GM12873 (cell line): Measurements from ENCODE around the gene IFI6.
A peak's percentile ranks its signal among the peaks of the same experiment; 100 is the strongest.

ENCODE experiments used
- TF ChIP-seq, protein P1 (sequence below): IDR thresholded peaks from 2 replicates; pipeline ENCODE4 v1.5.1; 2012; ENCODE audit warnings: low read depth, mild to moderate bottlenecking, moderate library complexity, low read length, control low read depth; ENCODE audit not compliant: insufficient read depth; ENCODE audit errors: missing control alignments

IFI6 gene

DNA sequence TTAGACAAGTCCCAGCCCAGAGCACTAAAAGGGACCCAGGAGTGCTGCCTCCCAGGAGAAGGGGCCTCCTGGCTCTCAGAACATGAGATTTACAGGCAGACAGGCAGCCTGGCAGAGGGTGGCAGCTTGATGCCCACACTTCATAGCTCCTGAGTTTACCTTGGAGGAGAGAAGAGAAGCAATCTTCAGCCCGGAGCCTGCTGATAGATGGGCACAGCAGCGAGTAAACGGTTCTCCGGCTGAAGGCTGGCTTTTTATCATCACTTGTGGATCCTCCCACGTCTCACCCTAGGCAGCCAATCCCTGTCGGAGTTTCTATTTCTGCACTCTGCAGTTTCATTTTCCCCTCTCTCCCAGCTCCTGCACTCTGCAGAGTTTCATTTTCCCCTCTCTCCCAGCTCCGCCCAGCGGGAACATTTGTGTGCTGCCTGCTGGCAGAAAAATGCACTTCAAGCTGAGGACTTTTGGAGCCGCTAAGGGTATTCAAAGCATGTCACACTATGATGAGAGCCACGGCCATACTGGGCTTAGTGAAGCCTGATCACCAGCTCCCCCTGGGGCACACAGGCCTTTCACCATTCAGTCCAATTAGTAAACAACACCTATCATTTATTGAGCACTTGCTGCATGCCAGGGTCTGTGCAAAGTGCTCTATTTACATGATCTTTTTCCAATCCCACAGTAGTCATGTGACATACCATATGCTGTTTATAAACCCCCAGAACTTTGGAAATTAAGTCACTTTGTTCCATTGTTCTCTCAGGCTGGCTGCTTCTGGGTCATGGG lies at the start of gene IFI6:
Gene IFI6, minus strand, starts transcription at position 229 of the 786 bp plus-strand sequence. CDS start 2,878 bp downstream, outside the sequence.
- TF ChIP-seq, protein P1, sequence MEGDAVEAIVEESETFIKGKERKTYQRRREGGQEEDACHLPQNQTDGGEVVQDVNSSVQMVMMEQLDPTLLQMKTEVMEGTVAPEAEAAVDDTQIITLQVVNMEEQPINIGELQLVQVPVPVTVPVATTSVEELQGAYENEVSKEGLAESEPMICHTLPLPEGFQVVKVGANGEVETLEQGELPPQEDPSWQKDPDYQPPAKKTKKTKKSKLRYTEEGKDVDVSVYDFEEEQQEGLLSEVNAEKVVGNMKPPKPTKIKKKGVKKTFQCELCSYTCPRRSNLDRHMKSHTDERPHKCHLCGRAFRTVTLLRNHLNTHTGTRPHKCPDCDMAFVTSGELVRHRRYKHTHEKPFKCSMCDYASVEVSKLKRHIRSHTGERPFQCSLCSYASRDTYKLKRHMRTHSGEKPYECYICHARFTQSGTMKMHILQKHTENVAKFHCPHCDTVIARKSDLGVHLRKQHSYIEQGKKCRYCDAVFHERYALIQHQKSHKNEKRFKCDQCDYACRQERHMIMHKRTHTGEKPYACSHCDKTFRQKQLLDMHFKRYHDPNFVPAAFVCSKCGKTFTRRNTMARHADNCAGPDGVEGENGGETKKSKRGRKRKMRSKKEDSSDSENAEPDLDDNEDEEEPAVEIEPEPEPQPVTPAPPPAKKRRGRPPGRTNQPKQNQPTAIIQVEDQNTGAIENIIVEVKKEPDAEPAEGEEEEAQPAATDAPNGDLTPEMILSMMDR, result peak; percentile 46

- TF ChIP-seq, protein P1, result peak; percentile 41
These were observed 47.6 kb upstream of the IFI6 start for GRCh38 chr1:27719286-27720251.

DNA sequence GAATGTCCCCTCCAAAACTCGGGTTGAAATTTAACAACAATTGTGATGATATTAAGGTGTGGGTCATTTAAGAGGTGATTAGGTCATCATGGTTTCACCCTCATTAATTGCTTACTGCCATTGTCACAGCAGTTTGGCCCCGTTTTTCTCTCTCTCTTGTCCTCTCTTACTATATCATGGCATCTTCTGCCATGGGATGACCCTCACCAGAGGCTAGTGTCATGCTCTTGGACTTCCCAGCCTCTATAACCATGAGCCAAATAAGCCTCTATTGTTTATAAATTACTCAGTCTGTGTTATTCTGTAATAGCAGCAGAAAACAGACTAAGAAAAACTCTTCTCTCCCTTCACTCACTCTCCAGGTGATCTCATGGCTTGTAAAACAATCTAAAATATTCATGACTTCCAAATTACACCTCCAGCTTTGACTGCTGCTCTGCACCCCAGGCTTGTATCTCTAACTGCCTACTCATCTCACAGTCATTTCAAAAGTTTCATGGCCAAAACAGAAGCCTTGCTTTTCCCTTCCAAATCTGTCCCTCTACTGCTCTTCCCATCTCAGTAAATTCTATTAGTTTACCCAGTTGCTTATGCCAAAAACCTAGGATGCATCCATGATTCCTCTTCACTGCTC lies 44.4 kb upstream of the IFI6 start:
- TF ChIP-seq, protein P1, result no peak

GRCh38 chr1:27713869-27714513 lies 42.0 kb upstream of the IFI6 start:
- TF ChIP-seq, protein P1, result no peak

DNA sequence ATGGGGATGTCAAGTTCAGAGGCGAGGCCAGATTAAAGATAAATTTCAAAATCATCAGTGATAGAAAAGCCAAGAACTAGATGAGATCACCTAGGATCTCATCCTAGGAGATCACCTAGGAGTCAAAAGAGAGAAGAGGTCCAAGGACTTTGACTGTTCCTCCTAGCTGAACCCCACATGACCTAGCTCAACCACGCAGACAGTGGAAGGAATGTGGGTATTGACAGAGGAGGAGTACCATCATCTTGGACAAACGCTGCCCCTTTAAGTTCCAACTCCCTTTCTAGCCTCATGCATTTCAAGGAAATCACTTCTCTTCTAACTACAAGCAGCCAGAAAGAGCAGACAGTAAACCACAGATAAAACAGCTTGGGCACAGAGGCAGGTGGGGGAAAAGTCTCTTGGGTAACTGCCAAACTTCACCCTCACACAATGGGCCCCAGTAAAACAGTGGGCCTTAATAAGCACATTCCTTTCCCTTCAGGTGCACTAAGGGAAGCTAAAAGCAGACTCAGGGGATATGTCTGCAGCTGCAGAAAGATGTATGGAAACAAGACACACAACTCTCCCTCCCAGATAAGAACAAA lies 41.2 kb upstream of the IFI6 start:
- TF ChIP-seq, protein P1, result no peak

DNA sequence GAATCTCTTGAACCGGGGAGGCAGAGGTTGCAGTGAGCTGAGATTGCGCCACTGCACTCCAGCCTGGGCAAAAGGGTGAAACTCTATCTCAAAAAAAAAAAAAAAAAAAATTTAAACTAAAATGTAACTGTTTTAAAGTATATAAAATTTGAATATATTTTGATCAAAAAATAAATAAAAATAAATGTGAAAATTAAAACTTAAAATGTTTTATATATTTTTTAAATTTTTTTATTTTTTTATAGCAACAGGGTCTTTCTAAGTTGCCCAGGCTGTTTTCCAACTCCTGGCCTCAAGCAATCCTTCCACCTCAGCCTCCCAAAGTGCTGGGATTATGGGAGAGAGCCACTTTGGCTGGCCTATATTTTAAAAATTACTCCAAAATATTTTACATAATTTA lies 38.6 kb upstream of the IFI6 start:
- TF ChIP-seq, protein P1, result no peak
